ENCODE measurements around the gene RPS26.
"Not testable (repeated sequence)": the region's sequence is repeated elsewhere in the genome, so short reads cannot be mapped to it uniquely, and the experiment has no call there.

RPS26 gene

DNA sequence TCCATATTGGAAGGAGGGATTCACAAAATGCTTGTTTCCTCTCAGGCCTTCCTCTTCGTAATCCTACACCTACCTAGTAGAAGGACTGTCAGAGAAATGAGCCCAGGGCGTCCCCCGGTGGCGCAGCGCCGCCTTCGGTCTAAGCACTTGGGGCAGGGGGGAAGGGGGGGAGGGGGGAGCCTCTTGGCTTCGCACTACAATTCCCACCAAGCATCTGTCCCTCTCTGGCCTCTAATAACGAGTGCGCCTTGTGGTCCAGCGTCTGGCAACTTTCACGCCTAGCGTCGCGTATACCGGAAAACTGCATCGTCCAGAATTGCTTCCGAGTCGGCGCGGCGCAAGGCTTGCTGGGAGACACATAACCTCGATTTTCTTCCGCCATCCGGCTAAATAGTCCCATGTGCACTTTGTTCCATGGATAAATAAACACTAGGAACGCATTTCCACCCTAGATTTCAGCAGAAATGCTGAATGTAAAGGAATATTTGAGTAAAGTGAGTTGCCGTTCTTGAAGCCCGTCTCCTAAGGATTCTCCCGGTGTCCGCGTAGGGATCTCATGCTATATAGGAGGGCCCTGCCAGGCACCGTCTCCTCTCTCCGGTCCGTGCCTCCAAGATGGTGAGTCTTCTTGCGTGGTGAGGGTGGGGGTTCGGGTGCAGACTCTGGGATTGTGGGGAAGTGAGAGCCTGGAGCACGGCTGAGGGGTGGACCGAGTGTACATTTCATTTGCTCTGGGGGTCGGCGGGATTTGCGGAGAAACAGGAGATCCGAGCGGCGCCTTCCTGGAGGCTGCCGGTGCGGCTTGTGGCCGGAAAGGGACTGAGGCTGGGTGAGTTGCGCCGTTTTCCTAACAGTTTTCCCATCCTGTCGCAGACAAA lies at the start of gene RPS26:
RPS26 (plus strand) TSS at position 367 of the 878 bp plus-strand sequence; CDS start at position 616, 249 bp downstream.
- peak; percentile 100 for DNase-seq

DNA sequence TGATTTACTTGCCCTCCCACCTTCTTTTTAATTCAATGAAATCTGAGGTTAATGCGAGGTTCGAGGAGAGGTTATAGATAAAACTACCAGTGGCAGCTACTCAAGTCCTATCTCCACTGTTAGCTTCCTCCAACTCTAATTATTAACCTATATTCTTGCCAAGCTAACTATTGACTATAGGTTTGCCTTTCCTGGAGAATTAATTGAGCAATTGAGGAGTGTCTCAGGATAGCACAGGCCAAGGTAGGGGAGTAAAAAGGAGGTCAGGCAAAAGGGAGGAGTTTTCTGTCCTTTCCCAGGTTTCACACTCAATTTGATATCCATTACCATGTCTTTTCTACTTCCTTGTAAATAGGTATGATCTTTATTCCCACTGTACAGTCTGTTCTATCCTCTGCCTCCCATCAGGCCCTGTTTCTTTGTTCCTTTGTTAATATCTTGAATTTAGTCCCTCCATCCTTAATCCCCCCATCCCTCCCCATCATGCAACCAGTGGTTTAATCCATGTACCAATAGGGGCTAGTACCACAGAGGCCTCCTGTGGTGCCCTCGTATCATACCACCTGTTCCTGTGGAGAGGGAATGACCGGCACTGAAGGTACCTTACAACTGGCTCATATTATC lies 48.4 kb upstream of the RPS26 start:
- DNase-seq: no peak

DNA sequence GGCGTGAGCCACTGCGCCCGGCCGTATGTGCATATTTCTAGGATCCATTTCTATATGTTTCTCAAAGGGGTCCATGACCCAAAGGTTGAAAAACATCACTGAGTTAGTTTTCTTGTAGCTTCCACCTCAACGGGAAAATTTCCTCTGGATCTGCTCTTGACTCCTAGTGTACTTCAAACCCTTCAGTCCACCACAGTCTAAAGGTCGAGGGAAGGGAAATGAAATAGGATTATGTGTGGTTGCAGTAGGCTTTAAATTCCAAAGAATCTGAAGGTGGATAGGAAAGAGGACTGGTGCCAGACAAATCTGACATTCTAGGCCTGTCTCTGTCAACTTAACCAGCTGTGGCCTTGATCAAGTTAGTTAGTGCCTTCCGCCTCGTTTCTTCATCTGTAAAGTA lies 46.4 kb upstream of the RPS26 start:
- DNase-seq: no peak

DNA sequence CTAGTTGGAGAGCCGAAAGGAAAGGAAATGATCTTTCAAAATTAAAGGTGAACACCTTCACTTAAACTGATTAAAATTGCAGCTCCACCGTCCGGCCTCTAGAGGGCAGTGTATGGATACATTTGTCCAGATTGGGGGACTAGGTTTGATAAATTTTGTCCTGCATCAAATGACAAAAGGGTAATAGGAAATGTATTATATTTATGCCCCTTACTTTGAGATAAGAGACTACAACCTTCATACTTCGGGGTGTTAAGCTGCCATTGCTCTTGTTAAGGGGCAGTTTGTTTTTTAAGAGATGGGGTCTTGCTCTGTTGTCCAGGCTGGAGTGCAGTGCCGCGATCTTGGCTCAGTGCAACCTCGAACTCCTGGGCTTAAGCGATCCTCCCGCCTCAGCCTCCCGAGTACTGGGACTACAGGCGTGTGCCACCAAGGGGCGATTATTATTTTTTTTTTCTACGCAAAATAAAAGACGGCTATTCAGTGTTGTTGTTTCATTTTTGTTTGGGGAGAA lies 45.5 kb upstream of the RPS26 start:
- peak; percentile 61 for DNase-seq

DNA sequence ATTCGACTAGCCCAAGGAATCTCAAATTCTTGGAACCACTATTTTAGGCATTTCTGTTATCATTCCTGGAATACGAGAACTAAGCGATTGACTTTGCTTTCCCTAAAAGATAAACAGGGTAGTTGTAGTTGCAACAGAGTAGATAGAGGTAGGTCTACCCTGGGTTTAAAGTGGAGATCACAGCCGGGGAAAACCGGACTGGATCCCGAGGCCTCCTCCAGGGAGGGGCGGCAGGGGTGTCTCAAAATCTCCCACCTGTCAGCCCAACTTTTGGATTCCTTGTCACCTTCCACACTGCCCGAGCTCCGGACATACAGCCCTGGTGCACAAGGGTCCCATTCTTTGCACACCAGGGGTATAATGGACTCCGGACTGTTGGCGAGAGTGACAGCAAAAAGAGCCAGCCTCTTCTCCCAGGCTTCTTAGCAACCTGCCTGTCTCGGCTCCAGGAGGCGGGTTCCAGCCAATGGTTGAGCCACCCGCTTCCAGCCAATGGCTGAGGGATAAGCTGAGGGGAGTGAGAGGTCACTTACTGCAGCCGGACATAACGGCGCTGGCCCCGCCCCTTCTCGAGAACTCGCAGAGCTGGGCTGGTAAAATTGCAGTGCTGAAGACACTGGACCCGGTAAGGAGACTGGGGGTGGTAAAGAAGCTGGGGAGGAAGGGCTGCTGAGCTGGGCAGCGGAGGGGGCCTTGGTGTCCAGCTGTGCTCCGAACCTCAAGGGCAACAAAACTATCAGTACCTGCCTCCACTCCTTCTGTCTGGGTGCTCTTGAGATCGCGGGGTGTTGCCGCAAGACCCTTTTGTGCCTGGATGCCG lies 44.8 kb upstream of the RPS26 start, which contains the start of gene SUOX:
SUOX (plus strand) TSS at position 562 of the 820 bp plus-strand sequence. CDS start 4,946 bp downstream, outside the sequence.
- peak; percentile 91 for DNase-seq

DNA sequence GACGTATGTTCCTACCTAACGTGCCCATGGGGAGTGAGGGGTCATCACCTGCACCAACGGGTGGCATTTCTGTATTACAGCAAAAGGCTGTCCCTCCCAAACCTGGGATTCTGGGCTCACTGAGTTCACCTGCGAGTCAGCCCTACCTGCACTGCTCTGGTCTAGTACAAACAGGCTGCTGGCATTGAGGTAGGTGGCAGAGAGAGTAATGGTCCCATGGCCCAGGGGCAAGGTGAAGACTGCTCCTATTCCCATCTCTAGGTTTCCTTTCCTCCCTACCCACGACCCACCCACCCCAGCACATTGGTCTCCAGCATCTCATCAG lies 44.2 kb upstream of the RPS26 start:
- DNase-seq: no peak

DNA sequence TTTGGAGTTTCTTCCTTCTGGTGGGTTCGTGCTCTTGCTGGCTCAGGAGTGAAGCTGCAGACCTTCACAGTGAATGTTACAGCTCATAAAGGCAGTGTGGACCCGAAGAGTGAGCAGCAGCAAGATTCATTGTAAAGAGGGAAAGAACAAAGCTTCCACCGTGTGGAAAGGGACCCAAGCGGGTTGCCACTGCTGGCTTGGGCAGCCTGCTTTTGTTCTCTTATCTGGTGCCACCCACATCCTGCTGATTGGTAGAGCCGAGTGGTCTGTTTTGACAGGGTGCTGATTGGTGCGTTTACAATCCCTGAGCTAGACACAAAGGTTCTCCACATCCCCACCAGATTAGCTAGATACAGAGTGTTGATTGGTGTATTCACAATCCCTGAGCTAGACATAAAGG lies 42.2 kb upstream of the RPS26 start:
- not testable (repeated sequence) for DNase-seq

DNA sequence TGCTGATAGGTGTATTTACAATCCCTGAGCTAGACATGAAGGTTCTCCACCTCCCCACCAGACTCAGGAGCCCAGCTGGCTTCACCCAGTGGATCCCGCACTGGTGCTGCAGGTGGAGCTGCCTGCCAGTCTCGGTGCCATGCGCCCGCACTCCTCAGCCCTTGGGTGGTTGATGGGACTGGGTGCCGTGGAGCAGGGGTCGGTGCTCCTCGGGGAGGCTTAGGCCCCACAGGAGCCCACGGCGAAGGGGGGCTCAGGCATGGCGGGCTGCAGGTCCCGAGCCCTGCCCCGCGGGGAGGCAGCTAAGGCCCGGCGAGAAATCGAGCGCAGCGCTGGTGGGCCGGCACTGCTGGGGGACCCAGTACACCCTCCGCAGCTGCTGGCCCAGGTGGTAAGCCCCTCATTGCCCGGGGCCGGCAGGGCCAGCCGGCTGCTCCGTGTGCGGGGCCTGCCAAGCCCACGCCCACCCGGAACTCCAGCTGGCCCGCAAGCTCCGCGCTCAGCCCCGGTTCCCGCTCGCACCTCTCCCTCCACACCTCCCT lies 41.6 kb upstream of the RPS26 start:
- not testable (repeated sequence) for DNase-seq

DNA sequence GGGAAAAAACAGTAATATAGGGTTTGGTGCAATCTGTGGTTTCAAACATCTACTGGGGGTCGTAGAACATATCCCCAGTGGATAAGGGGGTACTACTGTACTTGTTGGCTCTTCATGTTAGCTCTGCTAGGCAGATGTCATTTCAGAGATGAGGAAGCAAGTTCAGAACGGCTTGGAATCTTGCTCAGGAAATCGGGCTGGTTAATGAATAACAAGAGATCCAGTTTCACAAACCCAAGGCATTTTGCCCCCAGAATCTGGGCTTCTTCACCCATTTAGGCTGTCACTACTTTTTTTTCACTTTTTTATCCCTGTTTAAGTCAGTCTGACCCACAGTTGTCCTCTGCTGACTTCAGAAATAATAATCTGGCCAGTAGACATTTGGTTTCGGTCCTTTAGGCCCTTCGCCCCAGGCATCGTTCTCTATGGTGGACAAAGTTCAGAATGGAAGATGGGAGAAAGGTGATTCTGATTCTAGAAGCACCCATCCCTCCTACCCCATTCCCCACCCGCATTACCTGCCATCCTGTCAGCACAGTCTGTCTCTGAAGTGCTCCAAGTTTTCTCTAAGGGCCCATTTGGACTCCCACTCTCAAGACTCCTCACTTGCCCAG lies 40.1 kb upstream of the RPS26 start:
- no peak for DNase-seq

DNA sequence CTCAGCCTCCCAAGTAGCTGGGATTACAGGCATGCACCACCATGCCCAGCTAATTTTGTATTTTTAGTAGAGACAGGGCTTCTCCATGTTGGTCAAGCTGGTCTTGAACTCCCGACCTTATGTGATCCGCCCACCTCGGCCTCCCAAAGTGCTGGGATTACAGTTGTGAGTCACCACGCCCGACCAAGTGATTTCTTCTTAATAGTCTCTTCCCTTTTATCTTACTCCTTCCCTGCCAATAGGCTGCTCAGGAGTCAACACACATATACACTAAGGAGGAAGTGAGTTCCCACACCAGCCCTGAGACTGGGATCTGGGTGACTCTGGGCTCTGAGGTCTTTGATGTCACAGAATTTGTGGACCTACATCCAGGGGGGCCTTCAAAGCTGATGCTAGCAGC lies 38.3 kb upstream of the RPS26 start:
- not testable (repeated sequence) for DNase-seq

DNA sequence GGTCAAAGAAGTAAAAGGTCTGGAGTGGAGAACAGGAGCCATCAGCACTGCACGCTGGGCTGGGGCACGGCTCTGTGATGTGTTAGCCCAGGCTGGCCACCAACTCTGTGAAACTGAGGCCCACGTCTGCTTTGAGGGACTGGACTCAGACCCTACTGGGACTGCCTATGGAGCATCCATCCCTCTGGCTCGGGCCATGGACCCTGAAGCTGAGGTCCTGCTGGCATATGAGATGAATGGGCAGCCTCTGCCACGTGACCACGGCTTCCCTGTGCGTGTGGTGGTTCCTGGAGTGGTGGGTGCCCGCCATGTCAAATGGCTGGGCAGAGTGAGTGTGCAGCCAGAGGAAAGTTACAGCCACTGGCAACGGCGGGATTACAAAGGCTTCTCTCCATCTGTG lies 37.5 kb upstream of the RPS26 start:
- no peak for DNase-seq

DNA sequence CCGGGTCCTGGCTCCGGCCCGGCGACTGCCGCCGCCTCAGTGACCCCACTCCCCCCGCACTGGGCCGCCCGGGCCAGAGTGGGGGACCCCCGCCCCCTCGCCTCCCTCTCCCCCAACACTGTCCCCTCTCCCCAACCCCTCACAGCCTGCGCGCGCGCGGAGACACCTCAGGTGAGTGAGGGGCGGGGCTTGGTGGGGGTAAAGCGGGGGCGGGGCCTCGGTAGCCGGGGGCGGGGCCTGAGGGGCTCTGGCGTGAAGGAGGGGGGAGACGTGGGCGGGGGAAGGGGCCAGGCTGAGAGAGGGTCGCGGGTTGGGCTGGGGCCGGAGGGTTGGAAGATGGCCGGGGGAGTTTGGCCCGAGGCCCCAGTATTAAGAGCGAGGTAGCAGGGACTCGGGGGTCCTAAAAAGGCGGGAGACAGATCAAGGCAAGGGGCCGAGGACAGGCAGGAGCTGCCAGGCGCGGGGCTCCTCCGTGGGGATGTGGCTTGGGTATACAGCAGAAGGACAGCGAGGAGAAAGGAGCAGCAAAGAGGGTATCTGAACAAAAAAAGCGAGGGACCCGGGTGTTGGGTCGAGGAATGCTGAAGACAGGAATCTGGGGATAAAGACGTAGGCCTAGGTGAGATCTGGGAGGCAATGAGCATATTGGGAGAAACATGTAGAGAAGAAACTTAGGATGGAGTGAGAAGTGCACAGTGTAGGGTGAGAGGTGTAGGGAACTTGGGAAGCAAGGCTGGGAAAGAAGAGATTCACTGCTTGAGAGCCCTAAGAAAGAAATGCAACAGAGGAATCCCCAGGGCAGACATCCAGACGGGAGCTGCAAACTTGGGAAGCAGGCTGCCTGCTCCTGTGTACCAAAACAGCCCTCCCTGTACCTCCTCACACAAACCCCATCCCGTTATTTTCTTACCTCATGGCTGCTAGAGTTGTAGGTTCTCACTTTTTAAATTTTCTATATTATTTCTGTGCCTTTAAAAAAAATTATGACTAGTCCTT lies 33.9 kb upstream of the RPS26 start:
- peak; percentile 10 for DNase-seq

DNA sequence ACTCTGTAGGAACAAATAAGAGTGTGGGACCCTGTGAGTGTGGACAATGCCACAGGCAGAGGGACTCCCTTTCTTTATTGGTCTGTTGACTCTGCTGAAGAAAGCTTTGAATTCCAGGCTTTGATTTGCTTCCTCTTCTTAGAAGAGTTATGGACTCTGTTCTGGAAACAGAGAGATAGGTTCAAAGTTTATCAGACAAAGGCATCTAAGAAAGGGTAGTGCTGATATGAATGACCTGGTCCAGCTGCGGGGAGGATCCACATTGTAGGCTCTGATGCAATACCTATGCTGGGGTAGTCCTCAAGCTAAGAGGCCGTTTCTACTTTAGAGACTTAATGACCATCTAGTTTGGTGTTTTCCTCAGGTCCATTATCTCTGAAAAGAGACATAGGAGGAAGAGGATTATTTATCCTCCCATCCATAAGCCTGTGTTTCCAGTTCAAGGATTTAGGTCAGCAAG lies 31.6 kb upstream of the RPS26 start:
- DNase-seq: no peak

DNA sequence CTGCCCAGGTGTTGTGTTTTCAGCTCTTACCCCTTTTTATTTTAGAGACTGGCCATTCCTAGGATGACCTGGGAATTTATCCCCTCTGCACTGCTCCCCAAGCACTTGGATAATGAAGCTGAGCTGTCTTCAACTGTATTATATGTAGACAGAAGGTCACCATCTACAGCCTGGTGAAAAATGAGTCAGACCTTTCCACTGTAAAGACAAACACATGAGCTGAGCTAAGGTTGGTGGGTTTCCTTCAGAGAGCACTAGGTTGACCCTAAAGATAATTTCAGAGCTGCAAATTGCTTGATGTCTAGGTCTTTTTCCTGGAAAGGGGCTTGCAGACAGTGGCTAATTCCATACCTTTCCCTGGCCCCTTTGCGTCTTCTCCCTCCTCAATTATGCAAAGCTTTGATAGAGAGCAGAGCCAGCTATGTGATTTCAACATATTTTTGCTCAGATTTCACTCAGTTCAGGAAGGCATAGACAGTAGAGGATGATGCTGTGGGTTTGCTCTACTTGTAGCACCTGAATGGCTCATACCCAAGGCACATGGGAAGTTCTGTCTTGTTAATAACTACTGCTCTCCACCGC lies 30.1 kb upstream of the RPS26 start:
- no peak for DNase-seq

DNA sequence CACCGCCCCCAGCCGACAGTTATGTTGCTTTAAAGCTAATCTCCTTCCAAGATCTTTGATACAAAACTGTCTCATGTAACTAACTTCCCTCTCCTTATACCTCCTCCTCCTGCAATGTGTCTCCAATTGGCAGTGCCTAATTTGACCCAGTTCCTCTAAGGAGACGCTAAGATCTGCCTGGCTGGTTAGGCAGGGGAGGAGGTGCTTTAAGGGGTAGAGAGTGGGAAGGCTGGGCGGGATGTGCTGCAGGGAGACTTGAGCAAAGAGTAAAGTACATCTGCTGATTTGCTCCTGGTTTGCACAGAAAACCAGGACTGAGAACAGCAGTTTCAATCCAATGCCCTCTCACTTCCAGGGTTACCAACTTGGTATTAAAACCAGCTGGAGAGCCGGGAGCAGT lies 28.2 kb upstream of the RPS26 start:
- DNase-seq: no peak

DNA sequence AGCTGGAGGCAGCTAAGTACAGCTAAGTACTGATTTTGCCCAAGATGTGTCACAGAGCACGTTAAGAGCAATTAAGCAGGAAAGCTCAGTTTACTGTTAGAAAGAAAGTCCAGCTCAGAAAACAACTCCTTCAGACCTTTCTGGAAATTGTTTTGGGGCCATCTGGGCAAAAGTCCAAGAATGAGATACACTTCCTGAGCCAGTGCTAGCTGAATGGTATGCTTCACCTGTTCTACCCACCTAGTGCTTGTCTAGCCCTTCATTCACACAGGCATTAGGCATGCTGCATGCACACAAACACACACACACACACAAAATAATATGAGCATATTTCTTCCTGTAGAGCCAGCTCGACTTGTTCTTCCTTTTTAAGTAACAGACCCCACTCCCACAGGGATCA lies 27.5 kb upstream of the RPS26 start:
- no peak for DNase-seq

DNA sequence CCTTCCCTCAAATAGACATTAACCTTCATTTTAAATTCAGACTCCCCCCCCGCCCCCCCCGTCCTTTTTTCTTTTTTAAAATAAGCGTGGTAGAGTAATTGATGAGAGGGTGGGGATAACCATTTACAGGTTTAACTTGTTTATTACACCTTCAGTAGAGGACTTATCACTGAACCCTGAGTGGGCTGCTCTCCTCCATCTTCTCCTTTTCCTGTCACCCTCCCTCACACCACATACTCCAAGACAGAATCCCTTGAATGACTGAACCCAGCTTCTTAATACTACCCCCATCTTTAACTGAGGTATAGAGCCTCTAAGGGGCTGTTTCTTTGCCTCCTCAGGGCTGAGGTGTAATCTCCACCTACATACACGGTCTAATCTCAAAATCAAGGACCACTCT lies 24.5 kb upstream of the RPS26 start:
- DNase-seq: no peak

DNA sequence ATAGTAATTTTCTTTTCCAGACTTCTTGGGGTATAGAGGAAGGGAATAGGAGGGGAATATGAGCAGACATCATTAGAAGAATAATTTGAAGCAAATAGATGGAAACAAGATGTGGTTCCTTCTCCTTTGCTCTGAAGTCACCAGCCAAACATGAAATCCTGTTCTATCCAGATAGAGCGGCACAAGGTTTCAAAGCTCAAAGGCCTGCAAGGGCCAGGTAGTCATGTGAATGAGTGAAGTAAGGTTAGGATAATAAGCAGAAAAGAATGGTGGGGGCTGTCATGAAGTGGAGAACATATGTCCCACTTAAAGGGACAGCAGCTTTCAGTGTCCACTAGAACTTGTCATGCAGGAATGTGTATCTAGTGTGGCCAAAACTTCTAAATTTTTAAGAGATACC lies 23.4 kb upstream of the RPS26 start:
- no peak for DNase-seq

DNA sequence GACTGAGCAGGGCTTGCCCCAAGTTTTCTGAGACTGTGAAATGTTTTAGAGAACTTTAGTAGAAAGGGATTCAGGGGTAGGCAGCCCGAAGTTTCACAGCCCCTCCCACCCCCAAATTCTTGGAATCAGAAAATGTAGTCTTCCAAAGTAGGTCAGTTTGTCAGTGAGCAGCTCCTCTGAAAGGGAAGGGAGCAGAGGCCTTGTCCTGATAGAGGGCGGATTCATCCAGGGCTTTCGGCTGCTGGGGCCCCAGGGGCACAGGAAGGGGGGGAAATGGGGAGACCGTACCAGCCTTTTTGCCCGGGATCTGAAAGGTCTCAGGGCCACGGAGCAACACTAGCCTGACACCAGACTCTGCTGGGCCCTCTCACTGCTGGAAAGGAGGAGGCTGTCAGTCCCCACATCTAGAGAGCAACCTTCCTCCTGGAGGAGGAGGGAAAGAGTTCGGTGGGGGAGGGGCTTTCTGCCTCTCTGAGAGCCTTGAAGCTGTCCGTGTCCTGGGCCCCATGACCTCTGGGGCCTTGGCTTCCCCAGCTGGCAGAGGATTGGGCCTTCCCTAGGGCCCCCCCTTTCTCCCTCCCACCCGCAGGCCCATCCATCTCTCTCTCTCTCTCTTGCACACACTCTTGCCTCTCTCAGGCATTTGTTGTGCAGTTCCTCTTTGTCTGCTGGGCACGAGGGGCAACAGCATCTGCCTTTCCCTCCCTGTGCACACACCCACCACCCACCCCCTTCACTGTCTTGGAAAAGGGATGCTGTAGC lies 21.1 kb upstream of the RPS26 start, which contains the start of gene IKZF4:
IKZF4 (plus strand) TSS at position 621 of the 762 bp plus-strand sequence. CDS start 451 bp downstream, outside the sequence.
- peak; percentile 37 for DNase-seq

All from fibroblast of skin of right quadriceps (primary cell).